Measurements from ENCODE around the gene LIPN.

The LIPN gene

GRCh38 chr10:88786032-88786770, 26.4 kb downstream of the LIPN start:
- DNase-seq, result no peak

DNA sequence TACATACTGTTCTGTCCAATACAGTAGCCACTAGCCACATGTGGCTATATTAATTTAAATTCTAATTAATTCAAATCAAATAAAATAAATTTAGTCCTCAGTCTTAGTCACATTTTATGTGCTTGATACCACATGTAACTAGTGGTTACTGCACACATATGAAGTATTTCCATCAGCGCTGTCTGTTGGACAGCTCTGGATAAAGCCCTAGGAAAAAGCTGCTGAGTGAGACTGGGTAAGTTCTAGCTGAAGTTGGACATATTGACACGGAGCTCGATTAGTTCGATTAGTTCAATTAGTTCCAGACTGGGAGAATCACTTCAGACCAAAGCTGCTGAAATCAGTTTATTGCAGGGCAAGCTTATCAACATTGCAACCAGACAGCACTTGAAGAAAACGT, 27.6 kb downstream of the LIPN start:
- no peak for DNase-seq

- DNase-seq, result no peak
These were observed 29.1 kb downstream of the LIPN start for GRCh38 chr10:88788924-88789323.

DNA sequence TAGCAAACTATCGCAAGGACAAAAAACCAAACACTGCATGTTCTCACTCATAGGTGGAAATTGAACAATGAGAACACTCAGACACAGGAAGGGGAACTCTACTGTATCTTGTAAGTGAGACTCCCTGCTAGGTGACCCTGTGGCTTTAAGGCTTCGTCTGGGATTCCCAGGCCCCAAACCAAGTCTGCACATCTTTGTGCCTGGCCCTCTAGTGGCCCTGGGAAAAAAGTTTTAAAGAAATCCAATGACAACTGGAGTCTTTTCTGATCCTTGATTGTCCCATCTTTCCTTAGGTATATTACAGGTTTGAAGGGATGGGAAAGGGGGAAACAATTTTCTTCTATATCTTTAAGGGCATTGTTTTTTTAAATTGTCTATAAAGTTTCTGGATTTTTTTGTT, 32.1 kb downstream of the LIPN start:
- DNase-seq, result no peak

- no peak for DNase-seq
These were observed 32.8 kb downstream of the LIPN start for GRCh38 chr10:88792661-88793060.

- no peak for DNase-seq
These were observed 34.0 kb downstream of the LIPN start for GRCh38 chr10:88793712-88794299.

DNA sequence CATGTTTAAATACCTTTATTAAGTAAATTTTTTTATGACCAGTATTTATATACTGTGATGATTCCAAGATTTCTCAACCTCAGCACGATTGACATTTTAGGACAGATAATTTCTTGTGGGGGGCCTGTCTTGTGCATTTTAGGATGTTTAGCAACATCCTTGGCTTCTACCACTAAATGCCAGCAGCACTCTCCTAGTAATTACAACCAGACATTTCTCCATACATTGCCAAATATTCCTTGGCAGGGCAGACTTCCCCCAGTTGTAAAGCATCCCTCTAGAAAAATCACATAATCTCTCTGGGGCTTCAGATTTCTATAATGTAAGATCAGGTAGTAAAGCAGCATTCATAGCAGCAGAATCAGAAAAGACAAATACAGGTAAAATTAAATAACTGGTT, 34.9 kb downstream of the LIPN start:
- DNase-seq, result no peak

DNA sequence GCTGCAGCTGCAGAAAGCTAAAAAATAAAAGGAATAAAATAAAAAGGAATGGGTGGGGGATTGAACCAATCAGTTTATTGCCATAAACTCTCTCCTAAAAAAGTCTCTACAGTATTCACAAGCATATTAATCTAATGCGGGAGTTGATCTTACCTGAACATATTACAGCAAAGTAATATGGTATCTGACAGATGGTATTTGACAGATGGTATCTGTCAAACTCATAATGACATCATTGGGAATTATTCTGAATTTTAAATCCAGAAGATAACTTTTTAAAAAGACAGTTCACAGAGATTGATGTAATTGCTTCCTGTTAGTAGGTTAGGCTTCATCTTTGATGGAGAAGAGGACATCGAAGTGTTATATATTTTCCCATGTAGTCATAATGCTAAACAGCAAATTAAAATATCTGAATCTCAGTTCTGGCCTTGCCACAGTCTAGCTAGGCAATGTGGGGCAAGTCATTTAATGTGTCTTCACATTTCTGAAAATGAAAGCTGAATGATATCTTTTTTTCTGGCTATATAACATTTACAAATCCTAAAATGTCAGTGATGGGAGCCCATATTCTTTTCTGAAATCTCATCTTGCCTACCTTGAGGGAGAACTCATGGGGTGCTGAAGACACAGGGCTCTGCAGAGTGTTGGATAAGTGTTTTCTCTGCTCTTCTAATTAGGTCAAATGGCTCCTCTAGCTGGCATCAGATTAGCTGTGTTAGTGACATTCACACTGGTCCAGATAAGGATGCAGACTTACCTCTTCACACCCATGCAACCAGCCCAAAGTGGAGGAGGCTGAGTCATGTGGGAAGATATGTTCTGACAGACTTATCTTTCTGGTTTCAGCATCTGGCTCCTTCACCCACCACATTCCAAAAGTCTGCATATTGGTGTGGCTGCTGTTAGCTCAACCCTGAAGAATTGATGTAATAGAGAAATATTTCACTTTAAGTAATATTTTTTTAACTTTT, 40.6 kb downstream of the LIPN start:
- peak; percentile 34 for DNase-seq

- no peak for DNase-seq
These were observed 42.9 kb downstream of the LIPN start, which contains the start of gene LIPM for GRCh38 chr10:88802523-88803285. LIPM (plus strand) TSS chr10:88802730; CDS start chr10:88802897, 167 bp downstream.

- DNase-seq, result no peak
These were observed 43.8 kb downstream of the LIPN start for GRCh38 chr10:88803641-88804040.

- no peak for DNase-seq
These were observed 44.4 kb downstream of the LIPN start for GRCh38 chr10:88804083-88804812.

- no peak for DNase-seq
These were observed 45.5 kb downstream of the LIPN start for GRCh38 chr10:88805361-88805760.

DNA sequence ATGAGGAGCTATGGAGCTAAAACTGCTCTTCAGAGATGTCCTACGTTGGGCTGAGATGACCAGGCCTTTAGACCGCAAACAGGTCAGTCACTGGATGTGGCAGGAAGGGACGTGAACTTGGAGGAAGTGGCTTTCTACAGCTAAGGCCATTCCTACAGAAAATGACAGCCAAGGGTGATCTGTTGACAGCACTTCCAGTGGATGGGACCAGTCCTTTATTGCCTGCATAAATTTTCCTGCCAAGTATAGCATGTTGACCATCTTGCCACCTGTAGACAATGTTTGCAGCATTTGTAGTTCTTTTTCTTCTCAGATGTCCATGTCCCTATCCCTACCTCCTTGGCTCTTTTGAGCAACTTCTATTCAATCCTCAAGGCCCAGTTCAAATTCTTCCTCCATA, 46.1 kb downstream of the LIPN start:
- no peak for DNase-seq

- no peak for DNase-seq
These were observed 49.8 kb downstream of the LIPN start for GRCh38 chr10:88809621-88810020.

- no peak for DNase-seq
These were observed 50.6 kb downstream of the LIPN start for GRCh38 chr10:88810196-88810961.

DNA sequence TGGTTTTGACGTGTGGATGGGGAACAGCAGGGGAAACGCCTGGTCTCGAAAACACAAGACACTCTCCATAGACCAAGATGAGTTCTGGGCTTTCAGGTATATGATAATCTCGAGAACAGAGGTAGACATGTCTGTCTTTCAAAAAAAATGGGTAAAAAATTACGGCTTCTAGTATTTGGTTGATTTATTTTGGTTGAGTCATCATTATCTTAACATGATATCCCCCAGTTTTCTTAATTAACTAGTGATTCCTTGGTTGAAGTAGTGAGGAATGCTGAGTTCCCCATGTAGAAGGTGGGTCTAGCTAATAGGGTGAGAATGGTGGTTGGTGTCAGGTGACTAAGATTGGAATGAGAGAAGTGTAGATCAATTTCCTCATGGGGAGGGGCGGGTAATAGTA, 53.4 kb downstream of the LIPN start:
- DNase-seq, result no peak

DNA sequence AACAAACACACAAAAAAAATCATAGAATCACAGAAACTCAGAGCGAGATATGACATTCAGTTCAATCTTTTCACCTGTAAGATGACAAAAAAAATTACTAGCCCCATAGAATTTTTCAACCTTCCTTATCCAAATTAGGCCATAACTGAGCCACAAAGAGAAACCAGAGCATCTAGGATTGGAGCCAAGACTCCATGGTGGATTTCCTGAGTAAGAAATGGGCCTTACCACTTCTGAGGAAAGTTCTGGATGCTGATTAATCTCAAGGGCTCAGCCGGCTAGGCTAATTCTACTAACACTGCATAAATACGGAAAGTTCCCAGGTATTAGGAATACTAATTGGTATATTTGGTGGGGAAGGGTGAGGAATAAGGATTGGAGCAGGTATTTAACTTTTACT, 59.5 kb downstream of the LIPN start:
- no peak for DNase-seq

GRCh38 chr10:88820748-88821401, 61.1 kb downstream of the LIPN start:
- DNase-seq, result no peak

- no peak for DNase-seq
These were observed 66.6 kb downstream of the LIPN start for GRCh38 chr10:88826388-88826787.

- DNase-seq, result no peak
These were observed 67.9 kb downstream of the LIPN start for GRCh38 chr10:88827671-88828070.

DNA sequence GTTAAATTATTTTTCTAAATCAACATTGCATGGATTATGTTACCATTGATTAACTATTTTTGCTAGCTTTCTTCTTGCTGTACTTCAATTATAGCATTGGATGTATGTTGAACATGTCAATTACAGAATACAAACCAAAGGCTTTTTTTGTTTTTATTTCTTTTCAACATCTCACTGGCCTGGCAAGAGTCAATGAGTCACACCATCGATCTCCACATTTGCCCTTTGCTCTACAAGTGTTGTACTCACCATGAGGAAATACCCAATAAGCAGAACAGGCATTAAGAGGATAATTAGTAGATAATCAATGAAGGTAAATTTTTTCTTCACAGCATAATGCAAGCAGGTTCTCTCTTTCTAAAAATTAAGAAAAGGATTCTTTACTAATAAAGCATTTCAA, 68.5 kb downstream of the LIPN start:
- DNase-seq, result no peak

Data from stimulated activated CD4-positive, alpha-beta T cell treated with anti-CD3 and anti-CD28 coated beads, Interleukin-1b, Interleukin-23, amount 100 ng/mL, for 48 hours (primary cell).